ENCODE measurements around the gene MACROD2.

The MACROD2 gene

DNA sequence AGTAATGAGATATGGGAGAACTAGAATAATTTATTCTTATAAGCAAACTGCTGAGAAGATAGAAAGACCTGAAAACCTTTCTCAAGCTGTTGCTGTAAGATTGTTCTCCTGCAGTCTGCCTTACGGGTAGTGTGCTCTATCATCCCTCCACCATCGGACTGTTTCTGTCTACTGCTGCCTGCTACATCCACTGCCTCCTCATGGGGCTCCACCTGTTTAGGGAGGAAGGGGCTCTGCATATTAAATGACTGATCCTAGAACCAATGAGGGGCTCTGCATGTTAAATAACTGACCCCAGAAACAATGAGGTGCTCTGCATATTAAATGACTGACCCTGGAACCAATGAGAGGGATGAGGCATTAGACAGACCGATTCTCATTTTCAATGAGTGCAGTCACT lies 1923.3 kb downstream of the MACROD2 start:
- DNase-seq (ENCODE audit: low read depth), result no peak
- TF ChIP-seq, protein P1, sequence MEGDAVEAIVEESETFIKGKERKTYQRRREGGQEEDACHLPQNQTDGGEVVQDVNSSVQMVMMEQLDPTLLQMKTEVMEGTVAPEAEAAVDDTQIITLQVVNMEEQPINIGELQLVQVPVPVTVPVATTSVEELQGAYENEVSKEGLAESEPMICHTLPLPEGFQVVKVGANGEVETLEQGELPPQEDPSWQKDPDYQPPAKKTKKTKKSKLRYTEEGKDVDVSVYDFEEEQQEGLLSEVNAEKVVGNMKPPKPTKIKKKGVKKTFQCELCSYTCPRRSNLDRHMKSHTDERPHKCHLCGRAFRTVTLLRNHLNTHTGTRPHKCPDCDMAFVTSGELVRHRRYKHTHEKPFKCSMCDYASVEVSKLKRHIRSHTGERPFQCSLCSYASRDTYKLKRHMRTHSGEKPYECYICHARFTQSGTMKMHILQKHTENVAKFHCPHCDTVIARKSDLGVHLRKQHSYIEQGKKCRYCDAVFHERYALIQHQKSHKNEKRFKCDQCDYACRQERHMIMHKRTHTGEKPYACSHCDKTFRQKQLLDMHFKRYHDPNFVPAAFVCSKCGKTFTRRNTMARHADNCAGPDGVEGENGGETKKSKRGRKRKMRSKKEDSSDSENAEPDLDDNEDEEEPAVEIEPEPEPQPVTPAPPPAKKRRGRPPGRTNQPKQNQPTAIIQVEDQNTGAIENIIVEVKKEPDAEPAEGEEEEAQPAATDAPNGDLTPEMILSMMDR (IDR thresholded peaks at IDR 0.05; ENCODE audit: insufficient read depth, low read depth, low read length, missing control alignments), result no peak
- no peak overlapping the region for H3K4me3 ChIP-seq (ENCODE audit: low read depth, low read length)

DNA sequence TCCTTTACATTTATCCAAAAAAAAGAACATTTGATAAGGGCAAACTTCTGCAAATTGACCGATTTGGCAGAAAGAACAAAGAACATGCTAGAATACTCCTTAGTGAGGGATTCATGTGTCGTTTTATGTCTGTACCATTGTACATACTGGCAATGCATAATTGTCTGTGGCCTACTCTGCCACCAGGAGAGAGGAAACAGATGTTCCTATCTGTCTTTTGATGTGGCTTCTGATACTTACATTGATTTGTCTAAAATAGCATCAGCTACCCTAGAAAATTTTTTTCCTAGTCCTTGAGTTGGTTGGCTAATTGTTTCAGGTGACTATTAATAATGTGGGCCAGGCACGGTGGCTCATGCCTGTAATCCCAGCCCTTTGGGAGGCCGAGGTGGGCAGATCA lies 1923.8 kb downstream of the MACROD2 start:
- H3K4me3 ChIP-seq (ENCODE audit: low read depth, low read length), result no peak overlapping the region
- TF ChIP-seq, protein P1 (IDR thresholded peaks at IDR 0.05; ENCODE audit: insufficient read depth, low read depth, low read length, missing control alignments), result no peak
- DNase-seq (ENCODE audit: low read depth), result no peak

DNA sequence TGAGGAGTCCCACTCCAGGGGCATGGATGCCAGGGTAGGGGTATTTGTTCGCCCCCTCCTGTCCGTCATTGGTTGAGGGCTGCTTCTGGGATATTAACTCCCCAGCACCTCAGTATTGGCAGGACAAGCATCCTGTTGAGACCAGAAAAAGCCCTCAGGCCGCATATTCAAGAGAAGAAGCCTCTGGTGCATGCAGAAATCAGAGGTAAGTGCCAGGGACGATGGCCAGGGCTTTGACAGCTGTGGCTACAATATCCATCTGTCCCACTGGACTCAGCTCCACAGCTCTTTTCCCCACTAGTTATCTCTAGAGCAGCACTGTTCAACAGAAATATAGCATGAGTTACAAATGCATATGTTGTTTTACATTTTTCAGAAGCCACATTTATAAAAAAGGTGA lies 1926.6 kb downstream of the MACROD2 start:
- no peak for DNase-seq (ENCODE audit: low read depth)
- no peak overlapping the region for H3K4me3 ChIP-seq (ENCODE audit: low read depth, low read length)
- TF ChIP-seq, protein P1 (IDR thresholded peaks at IDR 0.05; ENCODE audit: insufficient read depth, low read depth, low read length, missing control alignments), result no peak

DNA sequence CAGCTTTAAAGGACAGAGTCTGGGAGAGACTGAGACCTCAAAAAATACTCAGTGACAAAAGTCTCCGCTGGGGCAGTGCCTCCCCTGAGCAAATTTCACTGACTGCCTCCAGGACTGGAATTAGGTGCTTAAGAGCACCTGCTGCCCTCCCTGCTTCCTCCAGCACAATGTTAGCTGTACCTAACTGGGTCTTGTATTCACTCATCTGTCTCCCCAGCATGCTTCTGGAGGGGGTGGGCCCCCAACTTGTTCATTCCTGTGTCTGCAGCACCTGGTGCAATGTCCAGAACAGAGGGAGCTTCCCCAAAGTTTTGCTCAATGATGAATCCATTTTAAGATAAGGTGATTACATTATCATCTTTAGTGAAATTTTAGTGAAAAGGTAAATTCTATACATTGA lies 1927.2 kb downstream of the MACROD2 start:
- H3K4me3 ChIP-seq (ENCODE audit: low read depth, low read length), result no peak overlapping the region; the same call in 1 of the 2 replicates
- peak; percentile 27 for DNase-seq (ENCODE audit: low read depth)
- TF ChIP-seq, protein P1 (IDR thresholded peaks at IDR 0.05; ENCODE audit: insufficient read depth, low read depth, low read length, missing control alignments), result no peak

DNA sequence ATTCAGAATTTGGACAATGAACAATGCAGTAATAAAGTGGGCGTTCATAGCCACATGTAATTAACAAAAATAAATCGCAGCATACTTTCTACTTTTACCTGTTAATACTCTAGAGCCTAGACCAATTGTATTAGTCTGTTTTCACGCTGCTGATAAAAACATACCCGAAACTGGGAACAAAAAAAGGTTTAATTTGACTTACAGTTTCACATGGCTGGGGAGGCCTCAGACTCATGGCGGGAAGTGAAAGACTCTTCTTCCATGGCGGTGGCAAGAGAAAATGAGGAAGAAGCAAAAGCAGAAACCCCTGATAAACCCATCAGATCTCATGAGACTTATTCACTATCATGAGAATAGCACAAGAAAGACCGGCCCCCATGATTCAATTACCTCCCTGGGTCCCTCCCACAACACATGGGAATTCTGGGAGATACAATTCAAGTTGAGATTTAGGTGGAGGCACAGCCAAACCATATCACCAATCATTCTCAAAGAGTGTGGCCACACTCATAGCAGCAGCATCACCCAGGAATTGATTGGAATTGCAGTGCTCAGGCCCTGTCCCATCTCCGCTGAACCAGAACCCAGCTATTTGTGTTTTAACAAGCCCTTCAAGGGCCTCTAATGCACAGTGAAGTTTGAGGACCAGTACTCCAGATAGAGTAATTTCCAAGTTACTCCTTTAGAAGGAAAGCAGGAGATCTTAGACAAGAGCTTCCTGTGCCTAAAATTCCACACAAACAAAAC lies 1927.9 kb downstream of the MACROD2 start:
- TF ChIP-seq, protein P1 (IDR thresholded peaks at IDR 0.05; ENCODE audit: insufficient read depth, low read depth, low read length, missing control alignments), result no peak
- H3K4me3 ChIP-seq (ENCODE audit: low read depth, low read length), result no peak overlapping the region
- DNase-seq (ENCODE audit: low read depth), result peak; percentile 71

DNA sequence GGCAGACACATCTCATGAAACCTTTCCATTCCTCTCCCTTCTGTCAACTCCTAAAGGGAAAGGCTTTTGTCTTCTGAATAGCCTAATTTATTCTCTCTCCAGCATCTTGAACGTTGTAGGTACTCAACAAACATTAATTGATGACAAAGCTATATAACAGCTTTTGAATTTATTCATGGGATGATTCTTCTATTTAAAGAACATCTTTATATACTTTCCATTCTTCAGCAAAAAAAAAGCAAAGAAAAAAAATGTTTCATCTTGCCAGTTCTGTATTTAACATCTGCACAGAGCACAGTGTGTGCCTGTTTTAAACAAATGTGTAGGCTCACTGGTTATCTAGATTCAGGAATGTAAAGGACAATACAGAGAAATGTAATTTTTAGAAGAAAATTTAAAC lies 1929.2 kb downstream of the MACROD2 start:
- no peak overlapping the region for H3K4me3 ChIP-seq (ENCODE audit: low read depth, low read length)

More for the DNA sequence above, 1929.2 kb downstream of the MACROD2 start:
- TF ChIP-seq, protein P1 (IDR thresholded peaks at IDR 0.05; ENCODE audit: insufficient read depth, low read depth, low read length, missing control alignments), result no peak
- no peak for DNase-seq (ENCODE audit: low read depth)
